ENCODE data around the gene TAX1BP1.

DNA sequence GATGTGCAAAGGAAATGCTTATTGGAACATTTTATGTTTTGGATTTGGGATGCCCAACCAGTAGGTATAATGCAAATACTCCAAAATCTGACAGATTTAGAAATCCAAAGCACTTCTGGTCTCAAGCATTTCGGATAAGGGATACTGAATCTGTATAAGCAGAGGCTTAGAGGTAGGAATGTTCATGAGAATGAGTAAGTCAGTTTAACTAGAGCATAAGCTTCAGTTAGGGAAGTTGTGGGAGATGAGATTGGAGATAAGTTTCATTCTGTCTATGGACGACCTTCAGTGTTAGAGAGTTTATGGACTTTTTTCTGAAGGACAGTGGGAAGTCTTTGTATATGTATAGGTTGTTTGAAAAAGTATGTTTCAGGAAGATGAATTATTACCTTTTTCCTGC, 10.4 kb downstream of the TAX1BP1 start:
- TF ChIP-seq GATA3 (IDR thresholded peaks at IDR 0.05; ENCODE audit: low read depth, low read length) (no peak), GATA2 (IDR thresholded peaks at IDR 0.05; ENCODE audit: low read depth, low read length) (no peak)

All from SH-SY5Y (cell line).